GM21619 (cell line): ENCODE data around the gene ADAMTS18.

Experiments
- ATAC-seq: cut with Tn5 transposase; IDR thresholded peaks from one replicate; pipeline ENCODE4 v1.9.1; 2021; ENCODE audit not compliant: unreplicated experiment

The ADAMTS18 gene

DNA sequence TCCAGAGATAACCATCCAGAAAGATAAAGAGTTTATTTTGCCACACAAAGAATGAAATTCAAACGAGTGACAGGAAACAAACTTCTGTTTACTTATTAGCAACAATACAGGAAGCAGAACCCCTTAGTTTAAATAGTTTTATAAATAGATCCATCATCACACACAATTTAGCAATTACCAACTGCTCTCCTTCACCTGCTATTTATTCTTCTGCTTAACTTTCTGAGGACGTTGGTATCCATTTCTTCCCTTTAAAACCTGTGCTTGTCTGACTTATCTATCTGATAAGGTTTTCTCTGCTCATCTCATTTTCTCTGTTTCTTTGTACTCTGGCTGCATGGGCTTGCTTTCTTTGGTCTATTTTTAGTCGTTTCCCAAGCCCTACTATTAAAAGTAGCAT is 4.3 kb upstream of the ADAMTS18 start:
- no peak for ATAC-seq

DNA sequence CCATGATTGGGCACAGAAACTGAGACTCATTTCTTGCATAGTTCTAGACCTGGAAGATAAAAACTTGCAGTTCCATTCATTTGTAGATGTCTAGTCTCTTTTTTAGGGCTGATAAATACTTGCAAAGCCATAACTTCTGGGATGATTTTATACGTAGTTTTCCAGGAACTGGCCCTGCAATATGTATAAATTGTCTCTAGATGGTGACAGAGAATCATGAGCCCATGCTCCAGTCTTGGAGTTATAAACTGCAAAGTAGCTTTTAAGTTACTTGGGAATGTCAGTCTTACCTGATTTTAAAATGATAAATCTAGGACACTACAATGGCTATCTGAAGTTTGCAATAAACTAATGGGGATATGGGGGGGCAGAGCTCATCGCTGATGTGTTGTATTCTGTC is 3.0 kb upstream of the ADAMTS18 start:
- no peak for ATAC-seq

DNA sequence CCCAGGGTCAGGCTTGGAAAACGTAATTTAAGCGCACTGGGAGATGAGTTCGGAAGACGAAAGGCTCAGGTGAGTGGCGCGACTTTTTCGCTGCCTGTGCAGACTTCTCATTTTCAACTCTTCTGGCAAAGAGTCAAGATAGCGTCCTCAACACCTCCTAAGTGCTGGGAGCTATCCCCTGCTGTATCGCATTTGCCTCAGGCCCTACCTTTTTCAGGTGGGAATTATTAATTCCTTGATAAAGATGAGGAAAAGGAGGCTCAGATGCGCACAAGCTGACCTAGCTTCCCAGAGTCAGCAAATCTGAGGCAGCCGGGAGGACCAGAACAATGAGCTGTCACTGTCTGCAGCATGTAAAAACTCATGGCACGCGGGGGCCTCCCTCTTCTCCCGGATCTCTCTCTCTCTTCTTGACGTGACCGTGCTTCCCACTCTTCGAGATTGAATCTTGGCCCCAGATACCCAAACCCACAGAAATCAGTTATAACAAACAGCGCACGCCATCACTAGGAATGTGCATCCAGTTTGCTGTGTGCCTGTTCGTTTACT is 512 bp upstream of the ADAMTS18 start:
- no peak for ATAC-seq

DNA sequence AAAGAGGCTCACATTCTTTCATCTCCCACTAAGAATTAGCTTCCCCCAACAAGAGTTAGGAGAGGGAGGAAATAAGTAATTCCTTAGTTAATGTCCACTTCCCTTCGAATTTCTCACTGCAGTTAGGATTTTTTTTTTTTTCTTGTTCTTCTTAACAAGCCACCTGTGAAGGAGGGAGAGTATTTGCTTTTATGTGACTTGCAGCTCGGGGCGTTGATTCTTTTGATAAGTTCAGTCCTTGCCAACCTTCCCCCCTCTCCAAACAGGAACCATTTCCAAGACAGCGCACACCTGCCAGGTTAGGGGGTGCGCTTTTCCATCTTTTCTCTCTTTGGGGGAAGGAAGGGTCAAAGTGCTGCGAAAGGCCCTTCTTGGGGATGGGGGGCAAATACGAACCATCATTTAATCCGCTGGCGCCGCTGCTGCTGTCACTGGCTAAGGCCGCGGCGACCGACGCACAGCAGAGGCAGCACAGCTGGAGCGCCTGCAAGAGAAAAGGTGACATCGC is 758 bp downstream of the ADAMTS18 start:
- no peak for ATAC-seq

DNA sequence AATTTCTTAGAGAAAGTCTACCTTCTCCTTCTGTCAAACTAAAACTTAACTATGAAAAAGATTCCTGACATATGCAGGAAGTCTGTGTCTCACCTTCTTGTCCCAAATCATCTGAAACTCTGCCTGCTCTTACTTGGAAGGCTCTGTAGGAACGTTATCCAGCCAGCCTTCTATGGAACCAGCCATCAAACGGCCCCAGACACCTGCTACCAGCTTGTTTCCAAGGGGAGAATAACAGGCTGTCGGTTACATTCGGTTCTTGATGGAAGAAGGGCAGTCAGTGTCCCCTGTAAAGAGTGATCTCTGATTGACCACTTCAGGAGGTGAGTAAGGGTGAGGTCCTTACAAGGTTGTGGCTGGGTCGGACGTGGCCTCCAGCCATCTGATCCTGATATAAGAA is 1.7 kb downstream of the ADAMTS18 start:
- no peak for ATAC-seq

DNA sequence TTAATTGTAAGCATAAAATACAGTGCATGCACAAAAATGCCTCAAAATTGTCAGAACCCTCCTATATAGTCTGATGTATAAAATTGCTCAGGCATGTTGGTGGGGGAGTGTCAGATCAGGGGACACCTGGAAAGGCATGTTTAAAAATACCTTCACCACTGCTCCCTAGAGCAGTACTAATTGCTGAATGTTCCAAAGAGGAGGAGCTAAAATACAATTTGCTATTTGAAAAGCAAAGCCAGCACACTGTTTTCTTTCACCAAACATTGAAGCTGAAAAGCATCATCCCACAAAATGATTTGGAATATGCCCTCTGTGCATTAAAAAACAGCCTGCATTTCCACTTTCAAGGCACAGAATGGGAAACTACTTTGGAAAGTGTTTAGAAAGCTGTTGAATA is 2.6 kb downstream of the ADAMTS18 start:
- no peak for ATAC-seq

DNA sequence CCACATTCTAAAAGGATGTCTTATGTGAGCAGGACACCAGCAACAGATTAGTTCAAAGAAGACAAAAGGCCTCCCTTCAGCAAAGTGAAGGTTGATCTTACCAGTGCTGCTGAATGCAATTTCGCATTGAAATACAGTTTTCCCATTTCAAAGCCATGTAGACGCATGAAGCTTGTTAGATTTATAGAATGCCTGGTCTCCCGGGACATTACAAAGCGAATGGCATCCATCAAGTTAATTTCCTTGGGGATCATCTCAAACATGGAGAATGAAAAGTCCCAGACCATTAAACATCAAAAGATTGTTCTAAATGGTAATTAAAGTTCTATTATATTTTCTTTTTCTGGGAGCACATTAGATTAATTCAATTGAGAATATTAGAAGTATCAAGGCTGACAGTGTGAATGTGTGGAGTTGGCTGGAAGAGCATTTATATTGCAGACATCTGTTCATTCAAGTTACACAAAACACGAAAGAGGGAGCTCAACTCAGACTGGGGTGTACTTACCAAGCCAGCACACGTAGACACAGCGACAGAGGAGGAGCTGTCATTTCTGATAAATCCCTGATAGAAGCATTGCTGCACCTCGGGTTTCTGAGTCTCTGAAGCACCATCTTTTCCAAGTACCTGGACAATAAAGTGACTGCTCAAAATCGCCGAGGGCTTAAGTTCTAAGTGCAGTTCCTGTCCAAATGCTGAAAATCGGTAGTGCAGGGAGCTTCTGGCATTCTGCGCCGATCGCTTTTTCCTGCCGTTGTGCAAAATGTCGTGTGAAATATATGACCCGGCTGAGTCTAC is 3.8 kb downstream of the ADAMTS18 start:
- no peak for ATAC-seq

DNA sequence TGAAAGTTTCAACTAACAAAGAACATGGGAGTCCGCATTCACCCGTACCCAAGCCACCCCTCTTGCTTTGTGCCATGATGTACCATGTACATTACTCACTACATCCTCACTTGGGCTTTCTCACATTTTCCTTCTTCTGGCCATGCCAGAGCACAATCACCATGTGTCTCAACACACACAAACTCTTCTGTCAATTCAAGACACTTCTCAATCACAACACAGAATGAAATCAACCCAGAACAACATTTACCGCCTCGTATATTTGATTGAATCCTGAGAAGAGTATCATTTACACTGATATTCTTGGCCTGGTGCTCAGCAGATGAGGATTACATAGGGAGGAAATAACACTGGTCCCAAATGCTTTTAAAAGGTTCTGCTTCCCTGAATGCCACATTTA is 4.5 kb downstream of the ADAMTS18 start:
- ATAC-seq: no peak

DNA sequence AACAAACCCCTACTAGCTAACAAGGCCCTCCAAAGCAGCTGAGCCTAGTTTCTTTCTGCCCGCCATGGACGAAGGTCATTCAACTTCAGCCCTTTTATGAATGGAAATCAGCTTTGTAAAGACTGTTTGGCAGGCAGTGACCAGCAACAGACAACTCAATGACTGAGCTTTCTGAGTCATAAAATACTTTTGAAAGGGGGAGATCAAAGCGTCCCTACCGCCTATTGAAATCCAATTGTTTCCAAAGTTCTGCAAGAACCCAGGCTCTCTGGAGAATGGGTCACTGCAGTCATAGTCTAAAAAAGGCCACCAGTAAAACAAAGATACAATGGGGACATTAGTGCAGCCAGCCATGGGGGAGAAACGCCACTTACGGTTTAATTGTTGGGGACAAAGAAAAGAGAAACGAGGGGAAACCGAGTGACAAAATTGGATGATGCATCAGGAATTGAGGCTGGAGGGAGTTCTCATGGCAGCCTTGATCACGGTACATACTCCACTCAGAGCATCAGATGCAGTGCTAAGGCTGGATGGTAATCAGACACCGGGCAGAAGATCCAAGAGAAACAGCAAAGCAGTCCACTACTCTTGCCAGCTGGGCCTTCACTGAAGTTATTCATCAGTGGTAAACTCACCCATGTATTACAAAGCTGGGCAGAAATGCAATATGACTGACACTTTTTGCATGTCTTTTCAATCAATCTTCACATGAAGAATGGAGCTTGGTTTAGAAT is 9.8 kb downstream of the ADAMTS18 start:
- ATAC-seq: no peak

DNA sequence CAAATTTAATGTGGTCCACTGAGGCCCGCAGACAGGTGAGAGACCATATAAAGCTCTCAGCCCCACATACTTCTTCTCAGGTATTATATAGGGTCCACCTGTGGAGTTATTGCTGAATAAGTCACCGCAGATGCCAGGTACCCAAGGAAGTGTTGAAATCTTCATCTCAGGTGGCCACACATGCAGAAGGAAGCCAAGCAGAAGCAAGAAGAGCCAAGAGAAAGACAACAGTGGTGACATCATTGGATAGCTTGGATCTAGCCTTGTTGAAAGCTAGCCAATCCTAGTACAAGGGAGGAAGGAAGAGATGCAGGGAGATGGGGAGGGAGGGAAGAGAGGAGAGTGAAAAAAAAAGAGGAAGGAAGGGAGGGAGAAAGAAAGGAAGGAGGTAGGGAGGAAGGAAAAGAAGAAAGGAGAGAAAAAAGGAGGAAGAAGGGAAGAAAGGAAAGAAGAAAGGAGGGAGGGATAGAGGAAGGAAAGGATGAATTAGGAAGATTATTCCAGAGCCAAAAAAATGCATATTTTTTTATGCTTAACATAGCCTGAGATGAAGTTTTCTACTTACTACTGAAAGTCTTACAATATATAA is 12.5 kb downstream of the ADAMTS18 start:
- ATAC-seq: no peak

DNA sequence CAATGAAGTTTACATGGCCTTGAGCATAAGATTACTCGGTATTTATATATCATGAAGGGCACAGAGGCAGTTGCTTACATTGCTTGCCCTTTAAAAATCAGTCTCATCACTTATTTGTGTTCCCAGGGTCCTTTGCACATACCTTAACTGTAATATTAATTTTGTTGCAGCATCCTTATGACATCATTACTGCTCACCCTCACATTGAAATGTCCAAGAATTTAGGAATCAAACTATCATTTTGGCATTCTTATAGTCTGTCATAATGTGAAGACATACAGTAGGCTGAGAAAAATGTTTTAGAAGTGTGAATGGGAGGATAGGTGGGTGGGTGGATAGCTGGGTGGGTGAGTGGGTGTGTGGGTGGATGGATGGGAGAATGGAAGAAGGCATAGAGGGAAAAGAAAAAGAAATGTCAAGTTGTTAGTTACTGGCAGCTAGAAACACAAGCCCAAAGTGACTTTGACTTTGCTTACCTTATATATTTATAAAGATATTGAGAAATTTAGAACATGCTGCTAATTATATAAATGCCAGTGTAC is 17.8 kb downstream of the ADAMTS18 start:
- ATAC-seq: no peak

DNA sequence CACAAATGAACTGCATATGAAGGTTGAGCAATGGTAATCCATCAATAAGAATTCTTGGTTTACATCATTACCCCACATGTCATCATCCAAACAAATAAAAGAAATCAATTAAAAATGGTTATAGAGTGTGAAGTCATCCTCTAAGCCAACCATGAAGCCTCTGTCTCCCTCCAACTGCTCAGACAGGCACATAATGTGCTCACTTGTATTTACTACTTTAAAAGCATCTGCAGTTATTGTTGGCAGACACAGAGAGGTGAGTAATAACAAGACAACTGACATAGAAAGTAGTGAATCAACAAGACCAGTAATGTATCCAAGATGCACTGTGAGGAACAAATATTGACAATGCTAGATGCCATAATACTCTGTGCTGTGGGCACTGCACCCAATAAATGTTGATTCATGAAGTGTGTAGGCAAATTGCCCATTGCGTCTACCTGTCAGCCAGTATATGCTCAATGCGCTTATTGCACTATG is 20.0 kb downstream of the ADAMTS18 start:
- ATAC-seq: no peak

DNA sequence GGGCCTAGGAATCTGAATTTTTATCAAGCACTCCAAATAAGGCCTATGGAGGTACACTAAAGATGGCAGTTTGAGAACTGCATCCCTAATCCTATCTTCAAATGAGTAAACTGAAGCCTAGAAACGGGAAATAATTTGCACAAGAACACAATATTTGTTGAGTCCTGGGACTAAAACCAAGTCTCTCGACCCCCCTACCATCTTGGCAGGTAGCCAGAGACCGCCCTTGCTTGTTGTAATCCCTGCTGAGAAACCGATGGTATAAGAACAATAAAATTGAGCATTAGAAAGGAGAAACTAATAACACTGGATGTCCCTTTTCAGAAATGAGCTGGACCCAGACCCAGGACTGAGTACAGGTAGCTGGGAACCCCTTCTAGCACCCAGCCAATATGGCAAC is 24.4 kb downstream of the ADAMTS18 start:
- ATAC-seq: no peak

DNA sequence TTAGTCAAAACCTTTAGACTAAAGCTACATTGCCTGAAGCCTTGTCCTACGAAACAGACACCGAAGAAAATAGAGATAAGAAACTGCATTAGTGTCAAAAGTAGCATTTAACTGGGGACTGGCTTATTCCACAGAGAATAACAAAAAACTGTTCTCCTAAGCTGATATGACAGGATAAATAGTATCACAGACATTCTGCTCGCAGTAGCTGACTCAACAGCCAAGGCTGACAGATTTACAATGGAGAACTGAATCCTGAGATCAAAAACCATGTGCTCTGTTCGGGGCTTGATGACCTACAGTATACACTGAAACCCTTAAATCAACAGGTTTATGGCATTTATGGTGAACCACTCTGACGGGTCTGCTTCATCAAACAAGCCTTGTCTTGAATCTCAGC is 25.5 kb downstream of the ADAMTS18 start:
- no peak for ATAC-seq

DNA sequence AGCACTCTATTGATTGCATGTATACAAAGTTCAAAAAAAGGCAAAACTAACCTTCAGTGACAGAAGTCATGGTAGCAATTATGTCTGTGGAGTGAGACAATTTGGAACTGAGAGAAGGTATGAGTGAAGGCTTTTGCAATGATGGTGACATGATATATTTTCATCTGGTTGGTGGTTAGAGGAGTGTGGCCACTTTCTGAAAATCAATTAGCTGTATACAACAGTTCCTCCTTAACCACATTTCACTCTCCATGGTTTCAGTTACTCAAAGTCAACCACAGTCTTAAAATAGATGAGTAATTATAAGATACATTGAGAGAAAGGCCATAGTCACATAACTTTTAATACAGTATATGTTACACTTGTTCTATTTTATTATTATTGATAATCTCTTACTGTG is 26.2 kb downstream of the ADAMTS18 start:
- ATAC-seq: no peak

DNA sequence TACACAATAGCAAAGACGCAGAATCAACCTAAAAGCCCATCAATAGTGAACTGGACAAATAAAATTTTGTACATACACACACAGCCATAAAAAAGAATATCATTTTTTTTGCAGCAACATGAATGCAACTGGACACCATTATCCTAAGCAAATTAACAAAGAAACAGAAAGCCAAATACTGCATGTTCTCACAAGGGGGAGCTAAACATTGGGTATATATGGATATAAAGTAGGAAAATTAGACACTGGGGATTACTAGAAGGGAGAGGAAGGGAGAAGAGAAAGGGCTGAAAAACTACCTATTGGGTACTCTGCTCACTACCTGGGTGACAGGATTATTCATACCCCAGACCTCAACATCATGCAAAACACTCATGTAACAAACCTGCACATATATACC is 28.2 kb downstream of the ADAMTS18 start:
- ATAC-seq: no peak

DNA sequence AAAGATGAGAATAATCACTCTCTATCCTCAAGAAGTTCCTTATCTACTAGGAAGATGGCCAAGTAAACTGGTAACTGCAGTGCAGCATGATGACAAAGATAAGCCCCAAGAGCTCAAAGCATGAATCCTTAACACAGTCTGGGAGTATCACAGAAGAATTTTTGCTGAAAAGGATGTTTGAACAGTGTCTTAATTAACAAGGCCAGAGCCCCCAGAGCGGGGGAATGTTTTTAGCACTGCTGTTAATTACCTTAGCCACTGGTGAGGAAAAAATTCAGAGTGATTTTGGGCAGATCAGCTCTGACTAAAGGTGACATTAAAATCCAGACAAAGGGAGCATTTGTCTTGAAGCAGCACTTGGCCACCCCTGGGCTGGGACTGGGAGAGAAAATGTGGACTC is 30.1 kb downstream of the ADAMTS18 start:
- no peak for ATAC-seq

DNA sequence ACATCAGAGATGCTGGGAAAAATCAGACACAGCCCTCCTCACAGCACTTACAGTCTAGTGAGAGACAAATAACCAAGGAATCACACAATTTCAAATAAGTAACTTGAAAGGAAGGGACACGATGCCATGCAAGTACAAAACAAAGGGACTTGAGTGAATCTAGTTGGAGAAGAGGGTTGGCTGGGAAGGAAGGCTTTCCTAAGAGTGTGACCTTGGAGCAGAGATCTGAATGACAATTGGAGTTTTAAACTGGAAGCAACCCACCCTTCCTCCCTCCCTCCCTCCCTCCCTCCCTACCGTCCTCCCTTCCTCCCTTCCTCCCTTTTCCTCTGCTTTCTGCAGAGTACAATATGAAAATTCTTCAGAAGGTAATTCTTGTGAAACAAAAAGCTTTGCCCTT is 31.1 kb downstream of the ADAMTS18 start:
- ATAC-seq: no peak

DNA sequence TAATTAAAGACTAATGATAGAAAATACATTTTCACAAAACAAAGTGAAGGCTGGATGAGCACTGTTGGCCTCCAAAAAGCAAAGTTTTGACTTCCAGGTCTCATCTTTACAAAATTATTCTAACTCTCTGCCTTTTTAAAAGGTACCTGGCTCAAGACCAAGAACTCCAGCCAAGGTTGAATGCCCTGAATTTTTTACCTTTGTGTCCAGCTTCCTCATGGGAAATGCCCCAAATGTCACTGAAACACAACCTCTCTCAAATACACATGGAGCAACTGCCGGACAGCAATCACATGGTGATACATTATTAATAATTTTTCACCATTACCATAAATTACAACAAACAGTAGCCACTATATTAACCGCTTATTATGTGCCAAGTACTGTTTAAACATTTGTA is 32.2 kb downstream of the ADAMTS18 start:
- no peak for ATAC-seq

DNA sequence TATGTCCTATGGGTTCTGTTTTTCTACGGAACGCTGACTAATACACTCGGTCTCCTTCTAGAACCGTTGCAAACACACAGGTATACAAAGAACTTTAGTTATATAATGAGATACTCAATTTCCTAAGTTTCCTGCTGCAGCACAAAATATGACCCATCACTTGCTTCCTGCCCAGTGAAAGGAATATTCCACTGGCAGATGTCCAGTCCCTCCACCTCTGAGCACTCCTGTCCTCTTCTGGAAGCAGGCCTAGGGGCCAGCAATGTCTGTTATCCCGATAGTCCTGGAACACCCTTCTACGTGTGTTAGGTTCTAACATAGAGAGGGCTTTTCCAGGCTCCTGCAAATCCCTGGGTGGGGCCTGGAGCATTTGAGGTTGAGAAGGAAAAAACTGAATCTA is 32.7 kb downstream of the ADAMTS18 start:
- no peak for ATAC-seq

DNA sequence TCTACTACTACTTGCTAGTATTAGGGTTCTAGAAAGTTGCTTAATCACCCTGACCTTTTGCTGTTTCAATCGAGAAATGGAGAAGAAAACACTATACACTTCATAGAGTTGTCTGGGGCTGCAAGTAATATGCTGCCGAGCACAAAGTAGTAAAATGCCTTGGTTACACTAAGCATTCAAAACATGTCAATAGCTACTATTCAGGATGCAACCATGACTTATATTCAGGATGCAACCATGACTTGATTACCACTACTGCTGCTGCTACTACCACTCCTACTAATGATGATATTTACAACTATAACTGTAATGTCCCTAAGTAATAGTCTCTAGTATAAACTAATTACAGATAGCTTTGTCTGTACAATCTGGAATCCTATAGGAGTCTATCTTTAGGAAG is 35.3 kb downstream of the ADAMTS18 start:
- no peak for ATAC-seq
